GM21529 (cell line): ENCODE measurements around the gene CCDC134.

Source experiments
- ATAC-seq: cut with Tn5 transposase; IDR thresholded peaks from one replicate; pipeline ENCODE4 v1.9.1; 2021; ENCODE audit not compliant: unreplicated experiment

CCDC134 gene

GRCh38 chr22:41800348-41801146, at the start of gene CCDC134:
CCDC134 (plus strand) TSS chr22:41800679; CDS start chr22:41808891, 8,212 bp downstream.
- ATAC-seq, result peak; percentile 83

DNA sequence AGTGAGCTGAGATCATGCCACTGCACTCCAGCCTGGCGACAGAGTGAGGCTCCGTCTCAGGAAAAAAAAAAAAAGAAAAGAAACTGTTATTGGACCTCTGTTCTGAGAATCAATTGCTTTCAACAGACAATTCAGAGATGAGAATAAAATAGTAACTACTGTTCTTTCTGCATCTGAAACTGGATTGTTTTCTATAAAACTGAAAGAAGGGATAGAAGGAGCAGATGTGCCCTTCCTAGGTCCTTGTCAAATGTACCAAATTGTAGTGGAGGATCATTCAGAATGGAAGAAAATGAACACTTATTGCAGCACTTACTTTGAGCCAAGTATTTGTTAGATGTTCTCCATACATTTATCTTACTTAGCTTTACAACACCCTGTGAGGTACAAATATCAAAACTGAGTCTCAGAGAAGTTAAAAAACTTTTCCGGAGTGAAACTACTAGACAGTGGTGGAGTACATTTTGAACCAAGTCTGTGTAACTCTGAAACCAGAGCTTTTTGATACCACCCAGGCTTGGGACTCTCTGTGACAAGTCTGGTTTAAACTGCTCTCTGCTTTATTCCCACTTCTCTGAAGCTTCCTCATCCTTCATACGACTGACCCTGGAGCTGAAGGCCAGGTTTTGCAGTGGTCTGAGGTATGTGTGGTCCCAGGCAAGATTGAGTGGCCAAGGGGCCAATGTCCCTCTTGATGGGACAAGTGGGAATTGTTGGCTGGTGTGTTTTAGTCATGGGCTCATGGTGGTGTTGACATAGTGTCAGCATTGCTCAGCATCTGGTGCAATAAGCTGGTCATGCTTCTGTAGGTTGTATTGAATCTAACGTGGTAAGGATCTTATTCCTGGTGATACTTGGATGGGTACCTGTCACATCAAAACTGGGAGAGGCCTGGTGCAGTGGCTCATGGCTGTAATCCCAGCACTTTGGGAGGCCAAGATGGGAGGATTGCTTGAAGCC, 48.2 kb upstream of the CCDC134 start:
- no peak for ATAC-seq

GRCh38 chr22:41753984-41754383, 46.5 kb upstream of the CCDC134 start:
- ATAC-seq, result no peak

DNA sequence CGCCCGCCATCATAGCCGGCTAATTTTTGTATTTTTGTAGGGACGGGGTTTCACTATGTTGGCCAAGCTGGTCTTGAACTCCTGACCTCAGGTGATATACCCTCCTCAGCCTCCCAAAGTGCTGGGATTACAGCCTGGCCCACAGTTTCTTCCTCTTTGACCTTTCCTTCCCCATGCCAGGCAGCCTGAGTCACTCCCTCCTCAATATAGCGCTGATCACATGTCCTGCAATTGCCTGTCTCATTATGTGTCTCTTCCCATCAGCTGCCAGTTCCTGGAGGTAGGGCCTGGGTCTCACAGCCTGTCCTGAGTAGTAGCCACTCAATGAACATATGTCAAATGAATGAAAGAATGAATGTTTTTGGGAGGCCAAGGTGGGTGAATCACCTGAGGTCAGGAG, 43.0 kb upstream of the CCDC134 start:
- no peak for ATAC-seq

GRCh38 chr22:41758231-41758630, 42.2 kb upstream of the CCDC134 start:
- no peak for ATAC-seq

DNA sequence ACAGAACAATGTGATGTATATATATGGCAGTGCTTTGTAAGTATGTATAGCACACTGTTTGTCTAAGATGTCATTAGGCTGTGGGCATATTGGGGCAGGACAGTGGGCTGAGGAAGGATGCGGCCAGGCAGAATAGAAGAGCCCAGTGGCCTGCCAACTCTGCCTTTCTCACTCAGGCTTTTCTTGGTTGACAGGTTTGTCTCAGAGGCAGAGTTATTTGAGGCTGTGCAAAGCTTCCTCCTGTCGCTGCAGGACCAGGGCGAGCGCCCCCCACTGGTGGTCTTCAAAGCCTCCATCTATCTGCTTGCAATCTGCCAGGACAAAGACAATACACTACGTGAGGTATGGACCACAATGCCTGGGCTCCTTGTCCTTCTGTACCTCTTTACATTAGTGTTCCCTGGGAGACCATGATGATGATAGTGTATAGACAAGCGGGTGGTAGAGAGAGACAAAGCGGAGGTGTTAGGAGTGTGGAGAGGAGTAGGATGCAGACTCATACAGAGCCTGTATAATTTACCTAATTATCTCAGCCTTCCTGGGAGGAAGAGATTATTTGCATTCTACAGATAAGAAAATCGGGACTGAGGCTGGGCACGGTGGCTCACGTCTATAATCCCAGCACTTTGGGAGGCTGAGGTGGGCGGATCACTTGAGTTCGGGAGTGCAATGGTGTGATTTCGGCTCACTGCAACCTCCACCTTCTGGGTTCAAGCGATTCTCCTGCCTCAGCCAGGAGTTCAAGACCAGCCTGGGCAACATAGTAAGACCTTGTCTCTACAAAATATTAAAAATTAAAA, 37.3 kb upstream of the CCDC134 start:
- ATAC-seq, result no peak

- ATAC-seq, result no peak
Observed at GRCh38 chr22:41766476-41766875, 34.0 kb upstream of the CCDC134 start.

- no peak for ATAC-seq
Observed at GRCh38 chr22:41768430-41768829, 32.0 kb upstream of the CCDC134 start.

- no peak for ATAC-seq
Observed at GRCh38 chr22:41770715-41771468, 29.6 kb upstream of the CCDC134 start.

DNA sequence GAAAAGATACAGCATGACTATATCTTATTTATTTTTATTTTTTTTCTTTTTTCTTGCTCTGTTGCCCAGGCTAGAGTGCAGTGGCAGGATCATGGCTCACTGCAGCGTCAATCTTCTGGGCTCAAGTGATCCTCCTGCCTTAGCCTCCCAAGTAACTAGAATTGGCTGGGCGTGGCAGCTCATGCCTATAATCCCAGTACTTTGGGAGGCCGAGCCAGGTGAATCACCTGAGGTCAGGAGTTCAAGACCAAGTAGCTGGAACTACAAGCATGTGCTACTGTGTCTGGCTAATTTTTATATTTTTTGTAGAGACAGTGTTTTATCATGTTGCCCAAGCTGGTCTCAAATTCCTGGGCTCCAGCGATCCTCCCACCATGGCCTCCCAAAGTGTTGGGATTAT, 28.3 kb upstream of the CCDC134 start:
- no peak for ATAC-seq

DNA sequence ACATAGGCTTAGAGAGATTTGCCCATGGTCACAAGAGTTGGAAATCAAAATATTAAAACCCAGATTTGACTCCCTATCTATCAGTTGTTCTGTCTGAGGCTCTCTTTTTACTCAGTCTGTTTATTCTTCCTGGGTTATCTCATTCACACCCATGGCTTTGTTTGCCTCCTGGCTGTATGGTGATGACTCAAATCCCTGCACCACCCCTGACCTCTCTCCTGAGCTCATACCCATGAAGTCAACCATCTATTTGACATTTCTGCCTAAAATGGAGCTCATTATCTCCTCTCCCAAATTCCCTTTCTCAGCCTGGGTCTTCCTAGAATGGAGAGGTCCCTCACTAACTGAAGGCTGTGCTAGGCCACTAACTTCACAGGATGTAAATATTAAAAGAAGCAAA, 27.8 kb upstream of the CCDC134 start:
- ATAC-seq, result no peak

DNA sequence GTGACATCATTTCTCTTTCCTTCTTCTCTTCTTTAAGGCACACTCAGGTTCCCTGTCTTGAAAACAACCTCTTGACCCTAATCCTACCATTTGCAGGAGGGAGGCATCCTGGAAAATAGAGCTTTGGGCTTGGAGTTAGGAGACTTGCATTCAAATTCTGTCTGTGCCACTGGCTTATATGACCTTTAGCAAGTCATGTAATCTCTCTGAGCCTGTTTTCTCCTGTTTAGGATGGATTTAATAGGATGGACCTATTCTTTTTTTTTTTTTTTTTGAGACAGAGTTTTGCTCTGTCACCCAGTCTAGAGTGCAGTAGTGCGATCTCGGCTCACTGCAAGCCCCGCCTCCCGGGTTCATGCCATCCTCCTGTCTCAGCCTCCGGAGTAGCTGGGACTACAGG, 25.1 kb upstream of the CCDC134 start:
- ATAC-seq, result no peak

GRCh38 chr22:41775976-41776375, 24.5 kb upstream of the CCDC134 start:
- ATAC-seq, result no peak

DNA sequence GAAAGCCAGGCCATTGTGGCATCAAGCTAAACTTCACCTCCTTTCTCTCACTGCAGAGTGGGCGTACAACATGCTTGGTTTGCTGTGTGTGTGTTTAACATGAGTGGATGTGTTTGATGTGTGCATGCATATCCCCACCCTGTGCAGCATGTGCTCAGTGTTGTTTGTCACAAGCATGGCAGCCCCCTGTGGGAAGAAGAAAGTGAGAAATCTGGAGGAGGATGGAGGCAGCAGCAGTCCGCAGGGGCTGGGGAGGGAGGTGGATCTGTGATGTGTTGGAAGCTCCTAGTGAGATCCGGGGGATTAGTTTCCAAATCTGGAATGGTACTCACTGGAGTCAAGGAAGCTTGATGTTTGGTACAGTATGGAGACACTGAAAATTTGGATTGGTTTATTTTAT, 24.1 kb upstream of the CCDC134 start:
- no peak for ATAC-seq

DNA sequence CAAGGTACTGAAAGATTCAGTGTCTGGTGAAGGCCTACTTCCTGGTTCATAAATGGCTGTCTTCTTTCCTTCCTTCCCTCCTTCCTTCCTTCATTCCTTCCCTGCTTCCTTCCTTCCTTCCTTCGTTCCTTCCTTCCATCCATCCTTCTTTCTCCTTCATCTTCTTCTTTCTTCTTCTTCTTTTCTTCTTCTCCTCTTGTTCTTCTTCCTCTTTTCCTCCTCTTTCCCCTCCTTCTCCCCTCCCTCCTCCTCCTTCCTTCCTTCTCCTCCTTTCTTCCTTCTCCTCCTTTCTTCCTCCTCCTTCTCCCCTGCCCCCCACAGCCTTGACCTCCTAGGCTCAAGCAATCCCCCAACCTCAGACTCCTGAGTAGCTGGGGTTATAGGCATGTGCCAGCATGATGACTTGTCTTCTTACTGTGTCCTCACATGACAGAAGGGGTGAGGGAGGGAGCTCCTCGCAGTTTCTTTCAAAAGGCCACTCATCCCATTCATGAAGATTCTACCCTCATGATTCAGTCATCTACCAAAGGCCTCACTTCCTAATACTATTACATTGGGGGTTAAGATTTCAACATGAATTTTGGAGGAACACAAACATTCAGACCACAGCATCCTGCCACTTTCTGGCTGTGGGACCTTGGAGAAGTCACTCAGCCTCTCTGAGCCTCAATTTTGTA, 22.6 kb upstream of the CCDC134 start:
- ATAC-seq, result no peak

DNA sequence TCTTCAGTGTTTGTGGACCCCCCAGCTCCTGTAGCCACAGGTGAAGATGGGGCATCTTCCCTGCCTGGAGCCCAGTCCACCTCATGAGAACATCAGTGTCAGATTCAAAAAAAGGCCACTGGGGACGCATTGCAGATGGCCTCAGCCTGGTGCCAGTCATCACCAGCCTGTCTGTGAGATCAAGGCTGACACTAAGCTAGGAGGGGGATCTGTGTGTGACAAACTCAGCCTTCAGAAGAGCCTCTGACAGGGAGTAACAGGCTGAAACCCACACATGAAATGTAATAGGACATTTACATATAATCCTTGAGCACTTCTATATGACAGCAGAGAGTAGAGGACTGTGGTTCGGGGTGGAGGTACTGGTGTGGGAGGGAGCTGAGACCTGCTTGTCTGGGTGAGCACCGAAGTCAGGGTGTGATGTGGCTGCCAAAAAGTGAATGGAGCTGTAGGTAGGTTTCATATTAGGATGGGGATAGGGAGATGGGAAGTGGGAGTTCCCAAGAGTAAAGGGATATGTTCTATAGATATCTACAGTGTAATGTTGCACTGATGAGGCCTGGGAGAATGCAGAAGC, 20.5 kb upstream of the CCDC134 start:
- no peak for ATAC-seq

- peak; percentile 87 for ATAC-seq
Observed at GRCh38 chr22:41780746-41781505, 19.6 kb upstream of the CCDC134 start.

DNA sequence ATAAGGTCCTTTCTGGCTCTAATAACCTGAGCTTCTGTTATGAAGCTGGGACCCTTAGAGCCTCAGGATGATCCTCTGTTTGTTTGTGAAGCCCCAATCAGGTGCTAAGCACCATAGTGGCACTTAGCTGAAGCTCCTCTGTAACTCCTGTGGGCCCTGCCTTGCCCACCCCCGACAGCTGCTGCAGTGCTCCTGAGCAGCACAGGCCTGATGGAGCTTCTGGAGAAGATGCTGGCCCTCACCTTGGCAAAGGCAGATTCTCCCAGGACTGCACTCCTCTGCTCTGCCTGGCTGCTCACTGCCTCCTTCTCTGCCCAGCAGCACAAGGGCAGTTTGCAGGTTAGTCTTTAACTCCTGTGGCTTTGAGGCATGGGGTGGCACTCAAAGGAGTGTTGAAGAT, 19.0 kb upstream of the CCDC134 start:
- peak; percentile 16 for ATAC-seq

DNA sequence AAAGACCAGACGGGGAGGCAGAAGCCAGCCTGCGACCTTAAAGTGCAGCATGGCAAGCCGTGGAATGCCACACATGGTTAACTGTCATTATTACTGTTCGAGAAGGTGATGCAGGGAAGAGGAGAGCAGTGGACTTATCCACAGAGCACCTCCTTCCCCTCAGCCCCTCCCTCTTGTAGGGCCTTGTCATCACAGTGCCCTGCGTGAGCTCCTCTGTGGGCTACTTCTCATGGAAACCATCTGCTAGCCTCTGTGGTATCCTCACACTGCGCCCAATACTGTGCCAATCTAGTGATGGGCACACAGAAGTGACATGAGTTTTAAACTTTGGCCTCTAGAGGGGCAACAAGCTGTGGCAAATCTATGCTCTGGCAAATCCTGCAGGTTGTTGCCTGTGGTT, 18.2 kb upstream of the CCDC134 start:
- no peak for ATAC-seq
